22Rv1 (cell line): ENCODE data around the gene KCNJ6.

Experiments used
- ZFX ChIP-seq: fragments of 450-650 bp; IDR thresholded peaks from 2 replicates; pipeline ENCODE4 v1.6.1; 2017; ENCODE audit warnings: antibody characterized with exemption, borderline replicate concordance
- TF ChIP-seq, protein P1 (sequence below): fragments of 450-650 bp; IDR thresholded peaks from 2 replicates; pipeline ENCODE4 v1.5.1; 2017; ENCODE audit warnings: mild to moderate bottlenecking

DNA sequence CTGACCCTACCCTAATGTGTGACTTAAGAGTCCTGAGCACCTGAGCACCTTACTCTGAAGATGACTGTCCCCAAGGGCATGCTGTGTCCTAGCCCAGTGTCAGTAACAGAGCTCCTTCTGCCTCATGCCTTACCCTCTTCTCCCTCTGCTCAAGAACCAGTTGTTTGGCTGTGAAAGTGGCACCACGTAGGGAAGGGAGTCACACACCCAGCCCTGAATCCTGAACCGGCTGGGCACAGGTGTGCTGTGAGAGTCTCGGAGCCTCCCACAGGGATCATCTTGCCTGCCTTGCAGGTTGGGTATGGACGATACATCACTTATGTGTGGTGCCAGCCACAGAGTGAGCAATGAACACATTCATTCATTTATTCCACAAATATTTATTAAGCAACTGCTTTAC lies 329.1 kb downstream of the KCNJ6 start:
- TF ChIP-seq, protein P1, sequence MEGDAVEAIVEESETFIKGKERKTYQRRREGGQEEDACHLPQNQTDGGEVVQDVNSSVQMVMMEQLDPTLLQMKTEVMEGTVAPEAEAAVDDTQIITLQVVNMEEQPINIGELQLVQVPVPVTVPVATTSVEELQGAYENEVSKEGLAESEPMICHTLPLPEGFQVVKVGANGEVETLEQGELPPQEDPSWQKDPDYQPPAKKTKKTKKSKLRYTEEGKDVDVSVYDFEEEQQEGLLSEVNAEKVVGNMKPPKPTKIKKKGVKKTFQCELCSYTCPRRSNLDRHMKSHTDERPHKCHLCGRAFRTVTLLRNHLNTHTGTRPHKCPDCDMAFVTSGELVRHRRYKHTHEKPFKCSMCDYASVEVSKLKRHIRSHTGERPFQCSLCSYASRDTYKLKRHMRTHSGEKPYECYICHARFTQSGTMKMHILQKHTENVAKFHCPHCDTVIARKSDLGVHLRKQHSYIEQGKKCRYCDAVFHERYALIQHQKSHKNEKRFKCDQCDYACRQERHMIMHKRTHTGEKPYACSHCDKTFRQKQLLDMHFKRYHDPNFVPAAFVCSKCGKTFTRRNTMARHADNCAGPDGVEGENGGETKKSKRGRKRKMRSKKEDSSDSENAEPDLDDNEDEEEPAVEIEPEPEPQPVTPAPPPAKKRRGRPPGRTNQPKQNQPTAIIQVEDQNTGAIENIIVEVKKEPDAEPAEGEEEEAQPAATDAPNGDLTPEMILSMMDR: no peak
- no peak for TF ChIP-seq ZFX
